WI38 (cell line): ENCODE results near the gene WIPF3.

Experiments
- H3K4me3 ChIP-seq: 2 replicates; pipeline ENCODE4 v1.5.1; 2011; ENCODE audit warnings: low read depth, mild to moderate bottlenecking, control low read depth, low read length
- CTCF ChIP-seq: IDR thresholded peaks from 2 replicates; pipeline ENCODE4 v1.5.1; 2012; ENCODE audit warnings: low read depth, mild to moderate bottlenecking, control low read depth, low read length

WIPF3 gene

DNA sequence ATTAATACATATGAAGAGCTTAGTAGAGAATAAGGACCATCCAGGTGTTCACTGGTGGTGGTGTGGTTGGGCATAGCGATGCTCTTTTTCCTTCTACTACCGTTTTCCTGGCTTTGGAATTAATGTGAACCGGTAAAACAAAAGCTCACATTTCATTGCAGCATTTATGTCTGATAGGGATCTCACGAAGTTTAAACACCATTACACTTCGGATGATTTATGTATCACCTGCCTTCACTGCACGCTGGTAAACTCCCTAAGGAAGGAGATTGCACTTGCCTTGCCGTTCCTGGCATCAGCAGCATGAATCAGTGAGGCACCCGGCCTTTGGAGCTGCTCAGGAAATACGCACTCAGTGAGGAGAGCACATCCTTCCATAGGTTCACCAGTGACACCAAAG, 47.5 kb downstream of the WIPF3 start:
- no peak for TF ChIP-seq CTCF

DNA sequence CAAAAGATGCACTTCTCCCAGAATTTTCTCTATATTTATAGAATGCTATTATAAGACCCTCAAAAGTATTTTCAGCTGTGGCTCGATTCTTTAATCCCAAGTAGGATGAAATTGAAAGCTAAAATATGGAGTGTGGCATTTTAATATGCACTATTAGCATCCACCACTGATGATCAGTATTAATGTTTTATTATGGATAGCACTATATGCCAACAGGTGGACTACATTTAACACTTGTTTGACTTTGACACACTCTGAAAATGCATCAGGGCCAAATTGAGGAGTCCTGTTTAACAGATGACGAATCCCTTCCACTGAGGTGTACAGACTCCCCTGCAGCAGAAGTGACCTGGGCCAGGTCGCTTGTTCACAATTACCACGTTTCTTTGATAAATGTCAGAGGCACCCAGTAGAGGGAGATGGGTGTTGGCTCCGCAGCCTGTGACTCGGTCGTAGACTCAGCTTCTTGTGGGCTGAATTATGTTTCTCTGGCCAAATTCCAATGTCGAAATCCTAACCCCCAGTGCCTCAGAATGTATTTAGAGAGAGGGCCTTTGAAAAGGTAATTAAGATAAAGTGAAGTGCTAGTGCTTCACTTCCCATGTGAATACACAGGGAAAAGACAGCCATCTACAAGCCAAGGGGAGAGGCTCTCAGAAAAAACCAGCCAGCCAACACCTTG, 48.1 kb downstream of the WIPF3 start:
- TF ChIP-seq CTCF, result no peak
- no peak overlapping the region for H3K4me3 ChIP-seq

More for the DNA sequence above, 47.5 kb downstream of the WIPF3 start:
- no peak overlapping the region for H3K4me3 ChIP-seq

- TF ChIP-seq CTCF, result no peak
- no peak overlapping the region for H3K4me3 ChIP-seq
These were observed 51.3 kb downstream of the WIPF3 start for GRCh38 chr7:29857654-29858053.

GRCh38 chr7:29858191-29858951, 52.1 kb downstream of the WIPF3 start:
- no peak overlapping the region for H3K4me3 ChIP-seq
- no peak for TF ChIP-seq CTCF

DNA sequence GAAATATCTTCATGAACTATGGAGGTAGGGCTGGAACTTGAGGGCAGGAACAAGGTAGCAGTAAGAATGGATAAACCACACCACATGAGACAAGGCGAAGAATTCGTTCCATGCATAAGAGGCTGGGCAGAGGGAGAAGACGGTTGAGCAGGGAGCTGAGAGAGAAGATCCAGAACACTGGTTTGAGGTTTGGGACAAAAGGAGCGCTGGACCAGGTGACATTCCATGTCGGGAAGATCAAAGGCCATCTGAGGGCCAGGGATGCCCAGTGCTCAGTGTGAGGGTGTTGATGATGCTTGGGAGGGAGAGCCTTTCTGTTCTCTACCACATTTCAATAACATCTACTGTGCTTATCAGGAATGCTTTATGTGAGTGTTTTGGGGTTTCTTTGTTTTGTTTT, 52.8 kb downstream of the WIPF3 start:
- TF ChIP-seq CTCF, result no peak
- H3K4me3 ChIP-seq, result no peak overlapping the region

- TF ChIP-seq CTCF, result no peak
- H3K4me3 ChIP-seq, result no peak overlapping the region
These were observed 53.3 kb downstream of the WIPF3 start for GRCh38 chr7:29859524-29860185.

- TF ChIP-seq CTCF, result no peak
- no peak overlapping the region for H3K4me3 ChIP-seq
These were observed 53.9 kb downstream of the WIPF3 start for GRCh38 chr7:29860186-29860585.
